Subcutaneous adipose tissue (tissue), 4 donors: ENCODE measurements around the gene IDI2. TPM values are rescaled to one million over a fixed set of nuclear protein-coding genes. Genes with fewer than 3 reads are reported as not detected.

Experiments
- total RNA-seq, 4 donors: library from RNA; depleted of rRNA; stranded (reverse); fragments of >200 nt; gene quantifications; one replicate each; pipeline ENCODE4 v1.1.0, GENCODE V29; 2016
- TF ChIP-seq, protein P1 (sequence below): fragments of 450-650 bp; IDR thresholded peaks from one replicate; pipeline ENCODE4 v1.5.1; 2016; ENCODE audit warnings: low read depth, mild to moderate bottlenecking, control low read depth, antibody characterized with exemption, moderate library complexity

The IDI2 gene
- total RNA-seq, 4 donors from 2014 or later: not detected

DNA sequence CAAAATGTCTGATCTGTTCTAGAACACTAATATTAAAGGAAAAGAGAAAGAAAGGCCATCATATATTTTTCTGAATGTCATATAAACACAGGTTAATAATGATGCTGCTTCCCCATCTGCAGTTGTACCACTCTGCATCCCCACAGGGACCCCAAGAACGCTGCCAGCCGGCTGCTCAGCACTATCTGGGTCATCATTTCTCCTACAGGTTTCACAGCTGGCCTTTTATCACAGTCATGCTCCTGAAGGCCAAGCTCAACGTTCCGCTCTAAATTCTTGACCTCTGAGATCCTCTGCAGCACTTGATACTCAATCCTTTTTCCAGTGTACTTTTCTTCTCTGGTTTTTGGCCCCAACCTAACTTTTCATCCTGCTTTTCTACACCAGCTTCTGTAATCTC is 18.5 kb upstream of the IDI2 start:
- TF ChIP-seq, protein P1, sequence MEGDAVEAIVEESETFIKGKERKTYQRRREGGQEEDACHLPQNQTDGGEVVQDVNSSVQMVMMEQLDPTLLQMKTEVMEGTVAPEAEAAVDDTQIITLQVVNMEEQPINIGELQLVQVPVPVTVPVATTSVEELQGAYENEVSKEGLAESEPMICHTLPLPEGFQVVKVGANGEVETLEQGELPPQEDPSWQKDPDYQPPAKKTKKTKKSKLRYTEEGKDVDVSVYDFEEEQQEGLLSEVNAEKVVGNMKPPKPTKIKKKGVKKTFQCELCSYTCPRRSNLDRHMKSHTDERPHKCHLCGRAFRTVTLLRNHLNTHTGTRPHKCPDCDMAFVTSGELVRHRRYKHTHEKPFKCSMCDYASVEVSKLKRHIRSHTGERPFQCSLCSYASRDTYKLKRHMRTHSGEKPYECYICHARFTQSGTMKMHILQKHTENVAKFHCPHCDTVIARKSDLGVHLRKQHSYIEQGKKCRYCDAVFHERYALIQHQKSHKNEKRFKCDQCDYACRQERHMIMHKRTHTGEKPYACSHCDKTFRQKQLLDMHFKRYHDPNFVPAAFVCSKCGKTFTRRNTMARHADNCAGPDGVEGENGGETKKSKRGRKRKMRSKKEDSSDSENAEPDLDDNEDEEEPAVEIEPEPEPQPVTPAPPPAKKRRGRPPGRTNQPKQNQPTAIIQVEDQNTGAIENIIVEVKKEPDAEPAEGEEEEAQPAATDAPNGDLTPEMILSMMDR: no peak

DNA sequence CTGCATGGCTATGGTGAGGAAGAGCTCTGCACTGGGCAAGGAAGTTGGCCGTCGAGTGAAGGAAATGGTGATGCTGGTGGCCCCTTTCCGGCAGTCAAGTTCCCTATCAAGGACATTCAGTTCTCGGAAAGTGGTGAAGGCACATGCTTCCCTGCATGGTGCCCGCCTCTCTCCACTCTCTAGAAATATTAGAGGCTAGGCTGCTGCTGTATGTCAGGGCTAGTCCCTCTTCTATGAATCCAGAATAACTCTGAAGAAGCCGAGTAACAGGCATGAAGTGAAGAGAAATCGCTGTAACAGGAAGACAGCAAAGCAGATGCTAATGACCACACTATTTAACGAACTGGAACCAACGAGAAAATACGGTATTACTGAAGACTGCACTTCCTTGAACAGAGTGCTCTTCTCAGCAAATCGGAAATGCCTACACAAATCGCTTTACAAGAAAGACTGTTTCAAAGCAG is 17.9 kb upstream of the IDI2 start:
- TF ChIP-seq, protein P1: no peak

DNA sequence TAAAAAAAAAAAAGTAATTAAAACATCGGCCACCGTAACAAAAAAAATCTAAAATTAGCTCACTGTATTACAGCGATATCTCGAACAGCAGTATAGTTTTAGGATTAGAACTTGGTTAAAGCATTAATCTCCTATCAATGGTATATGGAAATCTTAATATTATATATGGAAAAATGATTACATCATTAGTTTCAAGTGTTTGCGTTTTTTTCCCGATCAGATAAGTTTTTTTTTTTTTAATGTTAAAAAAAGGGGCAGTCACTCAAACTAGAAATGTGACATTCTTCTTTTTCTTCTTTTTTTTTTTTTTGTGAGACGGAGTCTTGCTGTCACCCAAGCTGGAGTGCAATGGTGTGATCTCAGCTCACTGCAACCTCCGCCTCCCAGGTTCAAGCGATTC is 15.9 kb upstream of the IDI2 start:
- TF ChIP-seq, protein P1: no peak

DNA sequence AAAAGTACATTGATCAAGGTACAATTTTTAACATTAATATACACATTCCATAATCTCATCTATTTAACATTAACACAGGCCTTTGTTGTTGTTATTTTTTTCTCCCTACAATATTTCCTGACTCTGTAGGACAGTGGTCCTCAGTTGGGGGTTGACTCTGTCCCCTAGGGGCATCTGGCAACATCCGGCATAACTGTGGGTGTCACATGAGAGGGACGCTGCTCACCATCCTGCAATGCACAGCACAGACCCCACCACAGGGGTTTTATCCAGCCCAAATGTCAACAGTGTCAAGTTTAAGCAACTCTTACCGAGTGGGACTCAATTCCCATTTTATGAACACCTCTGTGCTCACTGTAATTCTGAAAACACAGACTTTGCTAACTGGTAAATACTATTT is 14.5 kb upstream of the IDI2 start:
- TF ChIP-seq, protein P1: no peak

DNA sequence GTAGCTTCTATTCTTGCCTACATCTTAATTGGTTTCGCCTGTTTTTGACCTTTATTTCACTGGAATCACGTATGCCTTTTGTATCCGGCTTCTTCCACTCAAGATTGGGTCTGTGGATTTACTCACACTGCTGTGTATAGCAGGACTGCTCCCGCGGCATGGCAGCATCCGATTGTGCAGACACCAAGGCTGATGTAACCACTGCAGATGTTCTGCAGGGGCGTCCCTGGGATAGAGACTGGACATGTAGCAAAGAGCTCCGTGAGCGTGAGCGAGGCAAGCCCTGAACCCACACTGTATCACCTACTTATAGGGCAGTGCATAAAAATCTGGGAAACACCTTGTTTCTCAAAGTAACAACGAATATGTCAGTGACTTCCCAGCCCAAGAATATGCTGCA is 11.4 kb upstream of the IDI2 start:
- TF ChIP-seq, protein P1: no peak

DNA sequence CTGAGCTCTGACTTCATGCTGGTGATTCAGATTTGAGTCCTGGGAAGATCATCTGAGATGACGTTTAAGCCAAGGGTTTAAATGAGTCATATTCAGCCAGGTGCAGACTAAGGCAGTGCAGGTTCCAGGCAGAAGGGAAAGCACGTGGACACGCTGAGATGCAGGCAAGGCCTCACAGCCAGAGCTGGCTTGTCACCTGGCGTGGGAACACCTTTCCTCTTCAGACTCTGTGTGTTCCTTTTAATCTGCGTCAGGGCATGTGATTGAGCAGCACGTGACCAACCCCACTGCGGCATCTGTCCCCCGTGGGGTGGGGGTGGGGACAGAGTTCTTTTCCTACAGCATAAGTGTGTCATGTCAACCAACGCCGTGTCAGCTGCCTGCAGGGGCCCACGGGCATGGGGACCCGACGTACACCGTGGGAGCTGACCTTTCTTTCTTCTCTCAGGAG is 10.7 kb upstream of the IDI2 start:
- TF ChIP-seq, protein P1: no peak

DNA sequence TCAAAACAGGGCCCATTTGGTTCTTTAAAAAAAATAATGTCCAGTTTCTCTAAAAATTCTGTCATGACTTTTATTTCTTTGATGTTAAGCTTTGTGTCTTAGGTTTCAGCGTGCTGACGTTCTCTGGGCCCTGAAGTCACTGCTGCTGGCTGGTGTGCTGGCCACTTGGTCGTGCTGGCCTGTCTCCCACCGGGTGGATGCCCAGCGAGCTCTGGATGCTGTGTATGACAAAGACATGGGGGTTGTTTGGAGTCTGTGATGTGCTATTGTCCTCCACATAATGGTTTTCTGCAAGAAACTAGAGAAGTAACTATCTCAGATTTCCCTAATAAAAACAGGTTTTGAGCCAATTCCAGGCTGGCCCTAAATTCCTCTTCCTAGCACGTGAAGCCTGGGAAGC is 9.5 kb upstream of the IDI2 start:
- TF ChIP-seq, protein P1: no peak

DNA sequence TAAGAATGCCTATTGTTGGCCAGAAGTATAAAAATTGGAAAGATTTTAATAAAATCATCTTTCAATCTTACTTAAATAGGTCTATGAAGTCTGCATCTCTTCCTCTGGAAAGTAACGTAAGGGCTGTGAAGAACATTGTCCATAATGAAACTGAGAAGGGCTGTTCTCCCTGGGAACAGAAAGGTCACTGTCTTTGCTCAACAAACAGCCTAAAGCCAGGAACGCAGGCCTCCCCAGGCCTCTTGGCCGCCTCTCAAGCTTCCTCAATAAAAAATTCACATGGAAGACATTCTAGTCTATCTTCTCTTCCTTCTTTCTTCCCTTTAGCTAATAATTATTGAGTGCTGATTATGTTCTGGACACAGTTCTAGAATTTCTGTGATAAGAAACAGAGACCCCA is 9.1 kb upstream of the IDI2 start:
- TF ChIP-seq, protein P1: no peak
